ENCODE data around the gene NME4.
"Not testable (repeated sequence)": the region's sequence is repeated elsewhere in the genome, so short reads cannot be mapped to it uniquely, and the experiment has no call there.

Gene NME4

GRCh38 chr16:372302-372983 lies 24.6 kb upstream of the NME4 start:
- Histone ChIP-seq H3K27me3 (ENCODE audit: low read depth, low read length) (no peaks in the 10 kb centered on the region), H3K36me3 (ENCODE audit: control insufficient read depth in 1 of 2, insufficient read depth in 2 of 2, low read length in 2 of 2) (peaks cover 12 to 71% of the 10 kb centered on the region in 2 donors), H3K4me3 (ENCODE audit: low read depth in 1 of 2, low read length in 2 of 2) (no peak overlapping the region), H3K27ac (ENCODE audit: low read length) (no peak overlapping the region), H3K9me3 (ENCODE audit: control insufficient read depth in 1 of 2, low read length in 2 of 2) (no peaks in the 10 kb centered on the region), H3K4me1 (ENCODE audit: control insufficient read depth in 1 of 2, insufficient read depth in 2 of 2, low read length in 2 of 2) (peaks cover 0 to 19% of the 10 kb centered on the region in 2 donors)

- Histone ChIP-seq H3K4me1 (ENCODE audit: control insufficient read depth in 1 of 2, insufficient read depth in 2 of 2, low read length in 2 of 2) (peaks cover 0 to 19% of the 10 kb centered on the region in 2 donors), H3K27ac (ENCODE audit: low read length) (no peak overlapping the region), H3K9me3 (ENCODE audit: control insufficient read depth in 1 of 2, low read length in 2 of 2) (no peaks in the 10 kb centered on the region), H3K4me3 (ENCODE audit: low read depth in 1 of 2, low read length in 2 of 2) (no peak overlapping the region), H3K27me3 (ENCODE audit: low read depth, low read length) (no peaks in the 10 kb centered on the region), H3K36me3 (ENCODE audit: control insufficient read depth in 1 of 2, insufficient read depth in 2 of 2, low read length in 2 of 2) (peaks cover 8 to 65% of the 10 kb centered on the region in 2 donors)
Observed at GRCh38 chr16:373020-373598, 23.9 kb upstream of the NME4 start.

GRCh38 chr16:373848-374615 lies 23.0 kb upstream of the NME4 start:
- H3K36me3 ChIP-seq (ENCODE audit: control insufficient read depth in 1 of 2, insufficient read depth in 2 of 2, low read length in 2 of 2) = peaks cover 8 to 56% of the 10 kb centered on the region in 2 donors
- no peak overlapping the region for H3K27ac ChIP-seq (ENCODE audit: low read length)
- H3K27me3 ChIP-seq (ENCODE audit: low read depth, low read length) = no peaks in the 10 kb centered on the region
- H3K4me1 ChIP-seq (ENCODE audit: control insufficient read depth in 1 of 2, insufficient read depth in 2 of 2, low read length in 2 of 2) = peaks cover 0 to 17% of the 10 kb centered on the region in 2 donors
- no peaks in the 10 kb centered on the region for H3K9me3 ChIP-seq (ENCODE audit: control insufficient read depth in 1 of 2, low read length in 2 of 2)
- no peak overlapping the region for H3K4me3 ChIP-seq (ENCODE audit: low read depth in 1 of 2, low read length in 2 of 2)

GRCh38 chr16:374616-374926 lies 22.4 kb upstream of the NME4 start:
- Histone ChIP-seq H3K27me3 (ENCODE audit: low read depth, low read length) (no peaks in the 10 kb centered on the region), H3K4me1 (ENCODE audit: control insufficient read depth in 1 of 2, insufficient read depth in 2 of 2, low read length in 2 of 2) (peaks cover under 1 to 12% of the 10 kb centered on the region in 2 donors), H3K9me3 (ENCODE audit: control insufficient read depth in 1 of 2, low read length in 2 of 2) (no peaks in the 10 kb centered on the region), H3K36me3 (ENCODE audit: control insufficient read depth in 1 of 2, insufficient read depth in 2 of 2, low read length in 2 of 2) (peaks cover 8 to 54% of the 10 kb centered on the region in 2 donors), H3K4me3 (ENCODE audit: low read depth in 1 of 2, low read length in 2 of 2) (no peak overlapping the region), H3K27ac (ENCODE audit: low read length) (no peak overlapping the region)

GRCh38 chr16:375212-375611 lies 21.8 kb upstream of the NME4 start:
- Histone ChIP-seq H3K27me3 (ENCODE audit: low read depth, low read length) (no peaks in the 10 kb centered on the region), H3K36me3 (ENCODE audit: control insufficient read depth in 1 of 2, insufficient read depth in 2 of 2, low read length in 2 of 2) (peaks cover 8 to 54% of the 10 kb centered on the region in 2 donors)

GRCh38 chr16:375927-376816 lies 20.8 kb upstream of the NME4 start:
- Histone ChIP-seq H3K36me3 (ENCODE audit: control insufficient read depth in 1 of 2, insufficient read depth in 2 of 2, low read length in 2 of 2) (peaks cover 8 to 54% of the 10 kb centered on the region in 2 donors), H3K27ac (ENCODE audit: low read length) (no peak overlapping the region), H3K27me3 (ENCODE audit: low read depth, low read length) (no peaks in the 10 kb centered on the region), H3K4me3 (ENCODE audit: low read depth in 1 of 2, low read length in 2 of 2) (no peak overlapping the region), H3K9me3 (ENCODE audit: control insufficient read depth in 1 of 2, low read length in 2 of 2) (no peaks in the 10 kb centered on the region), H3K4me1 (ENCODE audit: control insufficient read depth in 1 of 2, insufficient read depth in 2 of 2, low read length in 2 of 2) (peaks cover 6 to 11% of the 10 kb centered on the region in 2 donors)

More at GRCh38 chr16:375212-375611, 21.8 kb upstream of the NME4 start:
- H3K27ac ChIP-seq (ENCODE audit: low read length) = no peak overlapping the region
- H3K9me3 ChIP-seq (ENCODE audit: control insufficient read depth in 1 of 2, low read length in 2 of 2) = no peaks in the 10 kb centered on the region
- peaks cover 6 to 8% of the 10 kb centered on the region in 2 donors for H3K4me1 ChIP-seq (ENCODE audit: control insufficient read depth in 1 of 2, insufficient read depth in 2 of 2, low read length in 2 of 2)
- H3K4me3 ChIP-seq (ENCODE audit: low read depth in 1 of 2, low read length in 2 of 2) = no peak overlapping the region

- Histone ChIP-seq H3K4me1 (ENCODE audit: control insufficient read depth in 1 of 2, insufficient read depth in 2 of 2, low read length in 2 of 2) (peaks cover 6 to 12% of the 10 kb centered on the region in 2 donors), H3K36me3 (ENCODE audit: control insufficient read depth in 1 of 2, insufficient read depth in 2 of 2, low read length in 2 of 2) (peaks cover 6 to 53% of the 10 kb centered on the region in 2 donors), H3K4me3 (ENCODE audit: low read depth in 1 of 2, low read length in 2 of 2) (no peak overlapping the region), H3K27me3 (ENCODE audit: low read depth, low read length) (no peaks in the 10 kb centered on the region), H3K9me3 (ENCODE audit: control insufficient read depth in 1 of 2, low read length in 2 of 2) (no peaks in the 10 kb centered on the region), H3K27ac (ENCODE audit: low read length) (no peak overlapping the region)
Observed at GRCh38 chr16:376817-377418, 20.1 kb upstream of the NME4 start.

- no peak overlapping the region for H3K27ac ChIP-seq (ENCODE audit: low read length)
- H3K36me3 ChIP-seq (ENCODE audit: control insufficient read depth in 1 of 2, insufficient read depth in 2 of 2, low read length in 2 of 2) = peaks cover 5 to 47% of the 10 kb centered on the region in 2 donors
Observed at GRCh38 chr16:377419-377951, 19.5 kb upstream of the NME4 start.

GRCh38 chr16:378113-378820 lies 18.7 kb upstream of the NME4 start:
- H3K4me3 ChIP-seq (ENCODE audit: low read depth in 1 of 2, low read length in 2 of 2); H3K27ac ChIP-seq (ENCODE audit: low read length); H3K9me3 ChIP-seq (ENCODE audit: control insufficient read depth in 1 of 2, low read length in 2 of 2); H3K27me3 ChIP-seq (ENCODE audit: low read depth, low read length): not testable (repeated sequence)
- Histone ChIP-seq H3K4me1 (ENCODE audit: control insufficient read depth in 1 of 2, insufficient read depth in 2 of 2, low read length in 2 of 2) (peaks cover 9 to 14% of the 10 kb centered on the region in 2 donors), H3K36me3 (ENCODE audit: control insufficient read depth in 1 of 2, insufficient read depth in 2 of 2, low read length in 2 of 2) (peaks cover 5 to 39% of the 10 kb centered on the region in 2 donors)

More at GRCh38 chr16:377419-377951, 19.5 kb upstream of the NME4 start:
- no peaks in the 10 kb centered on the region for H3K9me3 ChIP-seq (ENCODE audit: control insufficient read depth in 1 of 2, low read length in 2 of 2)
- peaks cover 6 to 12% of the 10 kb centered on the region in 2 donors for H3K4me1 ChIP-seq (ENCODE audit: control insufficient read depth in 1 of 2, insufficient read depth in 2 of 2, low read length in 2 of 2)
- H3K27me3 ChIP-seq (ENCODE audit: low read depth, low read length) = no peaks in the 10 kb centered on the region
- H3K4me3 ChIP-seq (ENCODE audit: low read depth in 1 of 2, low read length in 2 of 2) = no peak overlapping the region

GRCh38 chr16:378821-379182 lies 18.2 kb upstream of the NME4 start:
- H3K27ac ChIP-seq (ENCODE audit: low read length) = no peak overlapping the region
- H3K4me1 ChIP-seq (ENCODE audit: control insufficient read depth in 1 of 2, insufficient read depth in 2 of 2, low read length in 2 of 2) = peaks cover 10 to 19% of the 10 kb centered on the region in 2 donors
- H3K9me3 ChIP-seq (ENCODE audit: control insufficient read depth in 1 of 2, low read length in 2 of 2) = no peaks in the 10 kb centered on the region
- H3K36me3 ChIP-seq (ENCODE audit: control insufficient read depth in 1 of 2, insufficient read depth in 2 of 2, low read length in 2 of 2) = peaks cover 5 to 34% of the 10 kb centered on the region in 2 donors
- H3K4me3 ChIP-seq (ENCODE audit: low read depth in 1 of 2, low read length in 2 of 2) = no peak overlapping the region
- no peaks in the 10 kb centered on the region for H3K27me3 ChIP-seq (ENCODE audit: low read depth, low read length)
